K562 (cell line): Measurements from ENCODE around the gene MEA1. TPM values are rescaled to one million over a fixed set of nuclear protein-coding genes. Genes with fewer than 3 reads are reported as not detected.

ENCODE experiments used
- ATAC-seq: fragments of 200-7000 bp; cut with Tn5 transposase; 3 replicates; pipeline ENCODE4 v1.9.1; 2020; ENCODE audit warnings: moderate library complexity
- BruUV-seq: library from RNA; stranded (reverse); fragments of 400-500 nt; replicated peaks from 2 replicates; lab custom pipeline; 2021; lab: Mats Ljungman, UMichigan
- CTCF ChIA-PET: fragments of 300-600 bp; formaldehyde crosslinking; extraction: SDS; loops from one replicate; lab custom pipeline; 2021; ENCODE audit warnings: low intra/inter-chr PET ratio; lab: Yijun Ruan, JAX
- POLR2A ChIA-PET: fragments of 300-600, 350-650 bp; sonication (Branson Sonifier 250); formaldehyde crosslinking; extraction: SDS; loops from one replicate; lab custom pipeline; 2021; ENCODE audit warnings: antibody characterized with exemption, inconsistent platforms; lab: Yijun Ruan, JAX
- DNase-seq, 4 experiments: peaks; one replicate each; pipeline versions ENCODE4 v3.0.0 to v3.0.0-alpha.2; 2011 to 2018; ENCODE audit warnings: low spot score in 3 of 4, mixed read lengths in 3 of 4; ENCODE audit errors: extremely low read depth in 1 of 4
- FAIRE-seq: peaks from 2 replicates; lab custom pipeline; 2011; peaks lifted over from hg19 to GRCh38; lab: Jason Lieb, UNC
- H2AFZ ChIP-seq: 2 replicates; pipeline ENCODE4 v1.6.0; 2011; ENCODE audit warnings: low read depth, low read length, control low read depth, inconsistent platforms
- H3K27ac ChIP-seq: fragments of 200-600 bp; 3 replicates; pipeline ENCODE4 v1.8.0; 2011; ENCODE audit warnings: low read depth, mild to moderate bottlenecking, control low read depth, inconsistent platforms, low read length, moderate library complexity, mixed read lengths; ENCODE audit errors: extremely low read depth
- H3K27me3 ChIP-seq, 2 experiments: fragments of 300-600 bp in 1 of 2; 2 replicates in 1 of 2; 3 replicates in 1 of 2; pipeline versions ENCODE4 v1.6.0 to v1.8.0; 2011; ENCODE audit warnings: inconsistent platforms in 2 of 2, low read length in 2 of 2, mild to moderate bottlenecking in 1 of 2, mixed read lengths in 1 of 2, moderate library complexity in 1 of 2; ENCODE audit not compliant: control insufficient read depth in 2 of 2, insufficient read depth in 2 of 2
- H3K36me3 ChIP-seq: fragments of 300-600 bp; 3 replicates; pipeline ENCODE4 v1.8.0; 2011; ENCODE audit warnings: mild to moderate bottlenecking, low read length, inconsistent platforms; ENCODE audit not compliant: control insufficient read depth, insufficient read depth
- H3K4me1 ChIP-seq, 2 experiments: fragments of 200-600 bp in 1 of 2; replicated peaks in 1 of 2; 2 replicates in 1 of 2; 3 replicates in 1 of 2; pipeline versions ENCODE4 v1.5.1 to v1.8.0; 2011; ENCODE audit warnings: inconsistent platforms in 2 of 2, low read length in 2 of 2, mild to moderate bottlenecking in 1 of 2, mixed read lengths in 1 of 2, moderate library complexity in 1 of 2; ENCODE audit not compliant: control insufficient read depth in 2 of 2, insufficient read depth in 2 of 2
- H3K4me2 ChIP-seq: 2 replicates; pipeline ENCODE4 v1.6.1; 2011; ENCODE audit warnings: low read length, control low read depth, inconsistent platforms, mixed read lengths; ENCODE audit not compliant: insufficient read depth
- H3K4me3 ChIP-seq: fragments of 200-600 bp; sonication (generic), shearing (Covaris generic); 2 replicates; pipeline ENCODE4 v1.5.1; 2016; ENCODE audit warnings: control low read depth, inconsistent platforms
- H3K79me2 ChIP-seq: fragments of 200-600 bp; 3 replicates; pipeline ENCODE4 v1.8.0; 2011; ENCODE audit warnings: low read length, inconsistent platforms; ENCODE audit not compliant: control insufficient read depth, insufficient read depth
- H3K9ac ChIP-seq, 2 experiments: 2 replicates each; pipeline versions ENCODE4 v1.6.0 to v1.6.1; 2011; ENCODE audit warnings: low read depth in 2 of 2, low read length in 2 of 2, control low read depth in 1 of 2, inconsistent platforms in 1 of 2, mild to moderate bottlenecking in 1 of 2, mixed read lengths in 1 of 2; ENCODE audit not compliant: insufficient read depth in 1 of 2
- H3K9me1 ChIP-seq: one replicate; pipeline ENCODE4 v1.6.0; 2011; ENCODE audit warnings: inconsistent platforms, mild to moderate bottlenecking, low read length, moderate library complexity; ENCODE audit not compliant: control insufficient read depth, insufficient read depth
- H3K9me3 ChIP-seq: replicated peaks from 2 replicates; pipeline ENCODE4 v1.5.1; 2011; ENCODE audit warnings: low read depth, low read length, inconsistent platforms; ENCODE audit not compliant: control insufficient read depth, insufficient read depth
- H4K20me1 ChIP-seq: replicated peaks from 2 replicates; pipeline ENCODE4 v1.6.1; 2011; ENCODE audit warnings: low read length, inconsistent platforms, mixed read lengths; ENCODE audit not compliant: control insufficient read depth, insufficient read depth
- CC2D1A ChIP-seq: fragments of 450-650 bp; IDR thresholded peaks from 2 replicates; pipeline ENCODE4 v1.6.1; 2017; ENCODE audit warnings: mild to moderate bottlenecking
- CEBPB ChIP-seq: fragments of 450-650 bp; IDR thresholded peaks from 2 replicates; pipeline ENCODE4 v1.6.1; 2016; ENCODE audit warnings: missing genetic modification characterization, missing compliant biosample characterization
- DPF2 ChIP-seq: fragments of 450-650 bp; IDR thresholded peaks from 2 replicates; pipeline ENCODE4 v1.6.1; 2016
- EWSR1 ChIP-seq: fragments of 450-650 bp; IDR thresholded peaks from 2 replicates; pipeline ENCODE4 v1.6.1; 2018; ENCODE audit warnings: borderline replicate concordance, mild to moderate bottlenecking, low read depth, moderate library complexity; ENCODE audit not compliant: partially characterized antibody
- FOXK1 ChIP-seq: sonication (generic); formaldehyde crosslinking; IDR thresholded peaks from 2 replicates; pipeline ENCODE4 v1.8.0; 2022; ENCODE audit warnings: missing genetic modification reagents, mild to moderate bottlenecking, borderline replicate concordance
- FOXM1 ChIP-seq, 2 experiments: fragments of 450-650 bp in 1 of 2; sonication (generic) in 1 of 2; formaldehyde crosslinking in 1 of 2; IDR thresholded peaks; 2 replicates each; pipeline versions ENCODE4 v1.6.1 to v1.9.0; 2017 to 2022; ENCODE audit warnings: low read depth in 2 of 2, mild to moderate bottlenecking in 2 of 2, missing genetic modification reagents in 1 of 2, moderate library complexity in 1 of 2
- GATA2 ChIP-seq: sonication (generic); formaldehyde crosslinking; IDR thresholded peaks from 2 replicates; pipeline ENCODE4 v1.4.0; 2020; ENCODE audit warnings: mild to moderate bottlenecking, missing genetic modification reagents
- IRF2 ChIP-seq: sonication (generic); formaldehyde crosslinking; IDR thresholded peaks from 2 replicates; pipeline ENCODE4 v1.8.1; 2022; ENCODE audit warnings: mild to moderate bottlenecking, missing genetic modification reagents
- KAT8 ChIP-seq: fragments of 450-650 bp; IDR thresholded peaks from 2 replicates; pipeline ENCODE4 v1.6.1; 2016; ENCODE audit warnings: low read depth, mild to moderate bottlenecking
- KDM1A ChIP-seq, 2 experiments: fragments of 450-650 bp; IDR thresholded peaks; 2 replicates each; pipeline ENCODE4 v1.6.1; 2016; ENCODE audit warnings: mild to moderate bottlenecking in 2 of 2
- MECOM ChIP-seq: fragments of 250-450 bp; sonication (Bioruptor Pico); IDR thresholded peaks from 2 replicates; pipeline ENCODE4 v1.8.0; 2022; ENCODE audit warnings: inconsistent platforms
- PYGO2 ChIP-seq: fragments of 450-650 bp; IDR thresholded peaks from 2 replicates; pipeline ENCODE4 v1.6.1; 2016; ENCODE audit warnings: mild to moderate bottlenecking, missing genetic modification characterization, moderate library complexity, missing compliant biosample characterization
- SMARCE1 ChIP-seq: fragments of 450-650 bp; IDR thresholded peaks from 2 replicates; pipeline ENCODE4 v1.7.1; 2016; ENCODE audit warnings: mild to moderate bottlenecking
- TBP ChIP-seq: optimal IDR thresholded peaks from 2 replicates; pipeline ENCODE3; 2011; ENCODE audit warnings: low read depth, low read length, improper control_type of control experiment
- XRCC3 ChIP-seq: fragments of 450-650 bp; IDR thresholded peaks from 2 replicates; pipeline ENCODE4 v1.6.1; 2017; ENCODE audit warnings: mild to moderate bottlenecking, moderate library complexity
- ZNF184 ChIP-seq: sonication (generic); formaldehyde crosslinking; IDR thresholded peaks from 2 replicates; pipeline ENCODE4 v1.5.0; 2020; ENCODE audit warnings: missing genetic modification reagents
- ZNF717 ChIP-seq: fragments of 250-450 bp; sonication (Bioruptor Pico); IDR thresholded peaks from 2 replicates; pipeline ENCODE4 v1.5.0; 2021
- WGBS: fragments of 100-300 bp; shearing (Covaris generic); methylation state at CpG from one replicate; pipeline ENCODE4 v1.1.6; 2016; ENCODE audit warnings: low coverage, mixed read lengths; ENCODE audit not compliant: insufficient coverage; ENCODE audit errors: missing lambda C conversion rate; 5-methylcytosine and 5-hydroxymethylcytosine counted together
- in situ Hi-C: fragments of 300-500 bp; cut with MboI; formaldehyde crosslinking; loops from 4 replicates; pipeline ENCODE4 v1.15.0; 2018; ENCODE audit warnings: inconsistent platforms, mixed read lengths
- intact Hi-C: fragments of 100-400 bp; cut with micrococcal nuclease; formaldehyde crosslinking; loops from 2 replicates; pipeline ENCODE4 v1.14.2; 2022
- polyA plus RNA-seq, 8 experiments: library from polyadenylated mRNA; depleted of rRNA in 4 of 8; stranded (reverse) in 5 of 8; unstranded in 3 of 8; fragments of >200 nt; fragmentation: Nextera tagmentation in 2 of 8; fragmentation: Illumina TruSeq in 1 of 8; extraction: Ambion mirVana in 2 of 8; extraction: Trizol in 1 of 8; gene quantifications; 2 replicates each; pipeline versions ENCODE4 v1.2.1 to v1.2.3, GENCODE V29; 2011 to 2014; ENCODE audit warnings: inconsistent platforms in 1 of 8, missing spikeins in 1 of 8
- total RNA-seq, 7 experiments: library from RNA; depleted of rRNA in 6 of 7; stranded (reverse); fragments of >200 nt in 6 of 7; fragmentation: Illumina TruSeq in 2 of 7; extraction: Trizol in 2 of 7; gene quantifications; 2 replicates each; pipeline versions ENCODE4 v1.2.1 to v1.2.3, GENCODE V29; 2011 to 2021; ENCODE audit warnings: low replicate concordance in 1 of 7
- TF ChIP-seq, protein P1 (sequence below): fragments of 200-800 bp; sonication (Bioruptor generic); IDR thresholded peaks from 2 replicates; pipeline ENCODE4 v1.6.1; 2017; ENCODE audit warnings: missing genetic modification characterization, missing compliant biosample characterization
- TF ChIP-seq, protein P2 (sequence below): sonication (generic); formaldehyde crosslinking; IDR thresholded peaks from 2 replicates; pipeline ENCODE4 v1.8.1; 2023; ENCODE audit warnings: missing genetic modification reagents, mild to moderate bottlenecking, borderline replicate concordance

MEA1 gene
- total and polyA plus RNA-seq, 9 of the 15 experiments (the other 6 are each of a cell fraction or from before 2014, with no cell fraction given), result 86.8 to 210 (median 152) TPM

DNA sequence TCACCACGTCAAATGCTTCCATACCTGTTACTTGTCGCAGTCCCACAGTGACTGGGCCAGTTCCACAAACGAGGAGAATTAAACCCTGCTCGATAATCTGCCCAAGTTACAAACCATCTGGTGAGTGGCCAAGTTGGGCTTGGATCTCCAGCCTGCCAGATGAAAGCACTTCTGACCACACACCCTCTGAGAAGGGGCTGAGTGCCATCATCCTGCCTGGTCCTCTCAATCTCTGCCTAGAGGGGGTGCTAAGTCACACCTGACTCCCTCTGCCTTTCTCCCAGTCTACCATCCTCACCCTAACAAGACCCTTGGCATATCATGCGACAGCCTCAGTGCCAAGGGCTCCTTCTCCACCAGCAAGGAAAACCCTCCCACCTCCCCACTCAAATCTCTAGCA lies 23.5 kb upstream of the MEA1 start:
- FAIRE-seq (no peak), ATAC-seq (no peak), DNase-seq (no peak)
- H3K27me3 ChIP-seq, result no peaks in the 10 kb centered on the region
- no peaks in the 10 kb centered on the region; the same call in 1 of the 2 replicates for H4K20me1 ChIP-seq
- H3K9ac ChIP-seq, result no peak overlapping the region
- H3K36me3 ChIP-seq, result peaks cover 76% of the 10 kb centered on the region
- whole genome bisulfite sequencing, result 73% methylated on average over 5 of the region's 5 CpGs
- no TSS peak for BruUV-seq
- no peak for TF ChIP-seq TBP
- no peak for TF ChIP-seq MECOM (CRISPR knock-in tag)
- TF ChIP-seq CC2D1A, result no peak
- TF ChIP-seq GATA2 (CRISPR knock-in tag), result no peak
- TF ChIP-seq EWSR1, result no peak
- no peak for TF ChIP-seq SMARCE1
- no peak for TF ChIP-seq KDM1A (IDR thresholded peaks at IDR 0.05)
- TF ChIP-seq DPF2, result no peak
- no peak for TF ChIP-seq IRF2 (CRISPR knock-in tag)
- TF ChIP-seq, protein P1, sequence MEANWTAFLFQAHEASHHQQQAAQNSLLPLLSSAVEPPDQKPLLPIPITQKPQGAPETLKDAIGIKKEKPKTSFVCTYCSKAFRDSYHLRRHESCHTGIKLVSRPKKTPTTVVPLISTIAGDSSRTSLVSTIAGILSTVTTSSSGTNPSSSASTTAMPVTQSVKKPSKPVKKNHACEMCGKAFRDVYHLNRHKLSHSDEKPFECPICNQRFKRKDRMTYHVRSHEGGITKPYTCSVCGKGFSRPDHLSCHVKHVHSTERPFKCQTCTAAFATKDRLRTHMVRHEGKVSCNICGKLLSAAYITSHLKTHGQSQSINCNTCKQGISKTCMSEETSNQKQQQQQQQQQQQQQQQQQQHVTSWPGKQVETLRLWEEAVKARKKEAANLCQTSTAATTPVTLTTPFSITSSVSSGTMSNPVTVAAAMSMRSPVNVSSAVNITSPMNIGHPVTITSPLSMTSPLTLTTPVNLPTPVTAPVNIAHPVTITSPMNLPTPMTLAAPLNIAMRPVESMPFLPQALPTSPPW, result no peak
- TF ChIP-seq XRCC3, result no peak
- TF ChIP-seq CEBPB, result no peak
- no peak for TF ChIP-seq KAT8
- no peak for TF ChIP-seq FOXK1 (CRISPR knock-in tag)
- no peak for TF ChIP-seq PYGO2
- TF ChIP-seq FOXM1 (IDR thresholded peaks at IDR 0.05; ENCODE audit: low read depth), result no peak
- TF ChIP-seq FOXM1 (CRISPR knock-in tag; IDR thresholded peaks at IDR 0.05; ENCODE audit: low read depth), result no peak
- TF ChIP-seq, protein P2, sequence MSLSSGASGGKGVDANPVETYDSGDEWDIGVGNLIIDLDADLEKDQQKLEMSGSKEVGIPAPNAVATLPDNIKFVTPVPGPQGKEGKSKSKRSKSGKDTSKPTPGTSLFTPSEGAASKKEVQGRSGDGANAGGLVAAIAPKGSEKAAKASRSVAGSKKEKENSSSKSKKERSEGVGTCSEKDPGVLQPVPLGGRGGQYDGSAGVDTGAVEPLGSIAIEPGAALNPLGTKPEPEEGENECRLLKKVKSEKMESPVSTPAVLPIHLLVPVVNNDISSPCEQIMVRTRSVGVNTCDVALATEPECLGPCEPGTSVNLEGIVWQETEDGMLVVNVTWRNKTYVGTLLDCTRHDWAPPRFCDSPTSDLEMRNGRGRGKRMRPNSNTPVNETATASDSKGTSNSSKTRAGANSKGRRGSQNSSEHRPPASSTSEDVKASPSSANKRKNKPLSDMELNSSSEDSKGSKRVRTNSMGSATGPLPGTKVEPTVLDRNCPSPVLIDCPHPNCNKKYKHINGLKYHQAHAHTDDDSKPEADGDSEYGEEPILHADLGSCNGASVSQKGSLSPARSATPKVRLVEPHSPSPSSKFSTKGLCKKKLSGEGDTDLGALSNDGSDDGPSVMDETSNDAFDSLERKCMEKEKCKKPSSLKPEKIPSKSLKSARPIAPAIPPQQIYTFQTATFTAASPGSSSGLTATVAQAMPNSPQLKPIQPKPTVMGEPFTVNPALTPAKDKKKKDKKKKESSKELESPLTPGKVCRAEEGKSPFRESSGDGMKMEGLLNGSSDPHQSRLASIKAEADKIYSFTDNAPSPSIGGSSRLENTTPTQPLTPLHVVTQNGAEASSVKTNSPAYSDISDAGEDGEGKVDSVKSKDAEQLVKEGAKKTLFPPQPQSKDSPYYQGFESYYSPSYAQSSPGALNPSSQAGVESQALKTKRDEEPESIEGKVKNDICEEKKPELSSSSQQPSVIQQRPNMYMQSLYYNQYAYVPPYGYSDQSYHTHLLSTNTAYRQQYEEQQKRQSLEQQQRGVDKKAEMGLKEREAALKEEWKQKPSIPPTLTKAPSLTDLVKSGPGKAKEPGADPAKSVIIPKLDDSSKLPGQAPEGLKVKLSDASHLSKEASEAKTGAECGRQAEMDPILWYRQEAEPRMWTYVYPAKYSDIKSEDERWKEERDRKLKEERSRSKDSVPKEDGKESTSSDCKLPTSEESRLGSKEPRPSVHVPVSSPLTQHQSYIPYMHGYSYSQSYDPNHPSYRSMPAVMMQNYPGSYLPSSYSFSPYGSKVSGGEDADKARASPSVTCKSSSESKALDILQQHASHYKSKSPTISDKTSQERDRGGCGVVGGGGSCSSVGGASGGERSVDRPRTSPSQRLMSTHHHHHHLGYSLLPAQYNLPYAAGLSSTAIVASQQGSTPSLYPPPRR (CRISPR knock-in tag), result no peak
- TF ChIP-seq ZNF184 (CRISPR knock-in tag), result no peak
- TF ChIP-seq ZNF717 (CRISPR knock-in tag), result no peak
- in situ Hi-C loops (no loop called here), intact Hi-C loops (no loop called here)
- CTCF ChIA-PET, result interaction anchor here (0.5 kb wide), 1 partner anchor 13 kb away, joined by 4 read pairs; no protein-coding TSS in a partner anchor
- no peak overlapping the region for H3K4me3 ChIP-seq
- H3K9me1 ChIP-seq, result peaks cover 6% of the 10 kb centered on the region
- H3K4me1 ChIP-seq, result peaks cover 0 to 10% of the 10 kb centered on the region in 2 experiments; a peak in 3 of 5 replicates
- POLR2A ChIA-PET, result interaction anchor here (0.6 to 5.7 kb wide), 6 partner anchors 10 to 145 kb away, joined by 3 to 22 read pairs (median 4); partner anchors contain the start of genes CUL7, CUL9 and RRP36
- no peak overlapping the region for H3K27ac ChIP-seq
- H3K79me2 ChIP-seq, result no peaks in the 10 kb centered on the region
- H3K9me3 ChIP-seq, result no peaks in the 10 kb centered on the region
- H3K4me2 ChIP-seq, result no peak overlapping the region
- no peak overlapping the region for H2AFZ ChIP-seq
